Central memory CD4-positive, alpha-beta T cell (primary cell): ENCODE data around the gene MYO7B.
"Not testable (repeated sequence)": the region's sequence is repeated elsewhere in the genome, so short reads cannot be mapped to it uniquely, and the experiment has no call there.

Source experiments
- DNase-seq: peaks from one replicate; pipeline ENCODE4 v3.0.0; 2022

Gene MYO7B

GRCh38 chr2:127552846-127553245, 17.4 kb downstream of the MYO7B start:
- DNase-seq: no peak

- DNase-seq: no peak
Measured at GRCh38 chr2:127558911-127559310, 23.4 kb downstream of the MYO7B start.

- no peak for DNase-seq
Measured at GRCh38 chr2:127559454-127559853, 24.0 kb downstream of the MYO7B start.

GRCh38 chr2:127560201-127560930, 24.9 kb downstream of the MYO7B start:
- no peak for DNase-seq

GRCh38 chr2:127560931-127561280, 25.4 kb downstream of the MYO7B start:
- no peak for DNase-seq

GRCh38 chr2:127561371-127561770, 25.9 kb downstream of the MYO7B start:
- DNase-seq: no peak

- DNase-seq: no peak
Measured at GRCh38 chr2:127562936-127563335, 27.5 kb downstream of the MYO7B start.

GRCh38 chr2:127563458-127564428, 28.3 kb downstream of the MYO7B start:
- no peak for DNase-seq

- DNase-seq: no peak
Measured at GRCh38 chr2:127564429-127565260, 29.2 kb downstream of the MYO7B start.

GRCh38 chr2:127565261-127566138, 30.0 kb downstream of the MYO7B start:
- no peak for DNase-seq

GRCh38 chr2:127566139-127566417, 30.6 kb downstream of the MYO7B start:
- no peak for DNase-seq

- DNase-seq: no peak
Measured at GRCh38 chr2:127566576-127566975, 31.1 kb downstream of the MYO7B start.

- no peak for DNase-seq
Measured at GRCh38 chr2:127567351-127567854, 31.9 kb downstream of the MYO7B start.

- DNase-seq: no peak
Measured at GRCh38 chr2:127568128-127568527, 32.6 kb downstream of the MYO7B start.

GRCh38 chr2:127569666-127570065, 34.2 kb downstream of the MYO7B start:
- no peak for DNase-seq

- DNase-seq: no peak
Measured at GRCh38 chr2:127570282-127571250, 35.1 kb downstream of the MYO7B start.

- not testable (repeated sequence) for DNase-seq
Measured at GRCh38 chr2:127572352-127572751, 36.9 kb downstream of the MYO7B start.

GRCh38 chr2:127572841-127573240, 37.4 kb downstream of the MYO7B start:
- no peak for DNase-seq

GRCh38 chr2:127573298-127573697, 37.8 kb downstream of the MYO7B start:
- DNase-seq: no peak

GRCh38 chr2:127573771-127574170, 38.3 kb downstream of the MYO7B start:
- no peak for DNase-seq

- DNase-seq: no peak
Measured at GRCh38 chr2:127574656-127575055, 39.2 kb downstream of the MYO7B start.
